Liver (tissue), 9 donors: ENCODE measurements around the gene MCTP1. TPM values are rescaled to one million over a fixed set of nuclear protein-coding genes. Genes with fewer than 3 reads are reported as not detected.

Experiments
- DNase-seq: peaks from one replicate; pipeline ENCODE4 v3.0.0-alpha.2; 2017; ENCODE audit warnings: low spot score
- H3K27ac ChIP-seq, 2 donors: one replicate each; pipeline ENCODE4 v1.7.0; 2013; ENCODE audit warnings: inconsistent platforms in 2 of 2, low read length in 2 of 2, control low read depth in 1 of 2, low read depth in 1 of 2, mild to moderate bottlenecking in 1 of 2
- H3K27me3 ChIP-seq, 4 donors: one replicate each; pipeline versions ENCODE4 v1.6.1 to v1.7.0; 2013; ENCODE audit warnings: low read length in 3 of 4, inconsistent platforms in 1 of 4, mild to moderate bottlenecking in 1 of 4, moderate library complexity in 1 of 4; ENCODE audit not compliant: control insufficient read depth in 4 of 4, insufficient read depth in 4 of 4
- H3K36me3 ChIP-seq, 4 donors: one replicate each; pipeline versions ENCODE4 v1.6.1 to v1.7.0; 2013; ENCODE audit warnings: low read length in 3 of 4, mild to moderate bottlenecking in 3 of 4, low read depth in 1 of 4, moderate library complexity in 1 of 4; ENCODE audit not compliant: control insufficient read depth in 4 of 4, insufficient read depth in 3 of 4
- H3K4me1 ChIP-seq, 4 donors: one replicate each; pipeline versions ENCODE4 v1.6.1 to v1.7.0; 2013; ENCODE audit warnings: low read length in 3 of 4, mild to moderate bottlenecking in 3 of 4, moderate library complexity in 1 of 4; ENCODE audit not compliant: control insufficient read depth in 4 of 4, insufficient read depth in 4 of 4
- H3K4me3 ChIP-seq, 3 donors: one replicate each; pipeline versions ENCODE4 v1.6.1 to v1.7.0; 2013; ENCODE audit warnings: low read length in 3 of 3, control low read depth in 1 of 3, low read depth in 1 of 3, mild to moderate bottlenecking in 1 of 3
- H3K9ac ChIP-seq, 2 donors: one replicate each; pipeline ENCODE4 v1.7.0; 2013; ENCODE audit warnings: low read length in 2 of 2, mild to moderate bottlenecking in 2 of 2, moderate library complexity in 2 of 2, control low read depth in 1 of 2, low read depth in 1 of 2
- H3K9me3 ChIP-seq, 4 donors: one replicate each; pipeline versions ENCODE4 v1.6.1 to v1.7.0; 2013; ENCODE audit warnings: low read length in 3 of 4; ENCODE audit not compliant: control insufficient read depth in 4 of 4
- ATF3 ChIP-seq: IDR thresholded peaks from 2 replicates; pipeline ENCODE4 v1.6.1; 2016; ENCODE audit warnings: antibody characterized with exemption
- EGR1 ChIP-seq, 2 donors: IDR thresholded peaks; 2 replicates each; pipeline ENCODE4 v1.6.1; 2016 to 2018; ENCODE audit warnings: antibody characterized with exemption in 2 of 2, low read depth in 2 of 2
- FOXA1 ChIP-seq: IDR thresholded peaks from 2 replicates; pipeline ENCODE4 v1.6.1; 2016; ENCODE audit warnings: antibody characterized with exemption
- FOXA2 ChIP-seq: IDR thresholded peaks from 2 replicates; pipeline ENCODE4 v1.6.1; 2016; ENCODE audit warnings: antibody characterized with exemption
- HNF4A ChIP-seq, 2 donors: conservative IDR thresholded peaks; 2 replicates each; pipeline ENCODE4 v1.6.1; 2016; ENCODE audit warnings: antibody characterized with exemption in 2 of 2, mild to moderate bottlenecking in 2 of 2
- HNF4G ChIP-seq: IDR thresholded peaks from 2 replicates; pipeline ENCODE4 v1.6.1; 2016; ENCODE audit warnings: antibody characterized with exemption
- JUND ChIP-seq, 2 donors: IDR thresholded peaks; 2 replicates each; pipeline ENCODE4 v1.6.1; 2016; ENCODE audit warnings: antibody characterized with exemption in 2 of 2
- MAX ChIP-seq: IDR thresholded peaks from 2 replicates; pipeline ENCODE4 v1.6.1; 2016; ENCODE audit warnings: antibody characterized with exemption
- NR2F2 ChIP-seq: IDR thresholded peaks from 2 replicates; pipeline ENCODE4 v1.6.1; 2016; ENCODE audit warnings: antibody characterized with exemption
- RAD21 ChIP-seq, 2 donors: IDR thresholded peaks; 2 replicates each; pipeline ENCODE4 v1.6.1; 2016; ENCODE audit warnings: antibody characterized with exemption in 2 of 2, mild to moderate bottlenecking in 2 of 2
- REST ChIP-seq: IDR thresholded peaks from 2 replicates; pipeline ENCODE4 v1.6.1; 2016; ENCODE audit warnings: antibody characterized with exemption, mild to moderate bottlenecking
- RXRA ChIP-seq, 2 donors: IDR thresholded peaks; 2 replicates each; pipeline ENCODE4 v1.6.1; 2017 to 2018; ENCODE audit warnings: antibody characterized with exemption in 2 of 2, mild to moderate bottlenecking in 1 of 2
- SP1 ChIP-seq: IDR thresholded peaks from 2 replicates; pipeline ENCODE4 v1.6.1; 2018; ENCODE audit warnings: antibody characterized with exemption, mild to moderate bottlenecking
- TAF1 ChIP-seq: conservative IDR thresholded peaks from 2 replicates; pipeline ENCODE4 v1.6.1; 2016; ENCODE audit warnings: antibody characterized with exemption, mild to moderate bottlenecking
- YY1 ChIP-seq: IDR thresholded peaks from 2 replicates; pipeline ENCODE4 v1.6.1; 2016; ENCODE audit warnings: antibody characterized with exemption, mild to moderate bottlenecking
- ZBTB33 ChIP-seq: IDR thresholded peaks from 2 replicates; pipeline ENCODE4 v1.6.1; 2016; ENCODE audit warnings: antibody characterized with exemption
- WGBS: extraction: QIAGEN DNeasy Blood & Tissue Kit; methylation state at CpG from one replicate; pipeline ENCODE4 v1.1.7; 2013; 5-methylcytosine and 5-hydroxymethylcytosine counted together
- polyA plus RNA-seq, 2 donors: library from polyadenylated mRNA; stranded (reverse) in 1 of 2; unstranded in 1 of 2; fragments of 200-250 nt in 1 of 2; fragments of >200 nt in 1 of 2; fragmentation: Nextera tagmentation in 1 of 2; extraction: Ambion mirVana in 1 of 2; gene quantifications; one replicate each; pipeline versions ENCODE4 v1.2.1 to v1.2.3, GENCODE V29; 2013 to 2015
- total RNA-seq, 2 donors: library from RNA; depleted of rRNA; stranded (reverse); fragments of >200 nt; gene quantifications; one replicate each; pipeline ENCODE4 v1.2.3, GENCODE V29; 2014
- donor health status: healthy.
- donor health status: healthy.
- donor health status: healthy.
- donor health status: healthy.
- donor health status: healthy.

The MCTP1 gene
- total and polyA plus RNA-seq, 4 donors: 0.67 to 7.6 (median 4.3) TPM

GRCh38 chr5:94700592-94700991 is 584.3 kb downstream of the MCTP1 start:
- H3K36me3 ChIP-seq: no peaks in the 10 kb centered on the region
- H3K27me3 ChIP-seq: no peaks in the 10 kb centered on the region
- no peak overlapping the region for H3K27ac ChIP-seq
- DNase-seq: no peak
- H3K4me3 ChIP-seq: no peak overlapping the region
- no peak overlapping the region for H3K9ac ChIP-seq
- no peaks in the 10 kb centered on the region for H3K9me3 ChIP-seq
- no peaks in the 10 kb centered on the region for H3K4me1 ChIP-seq
- WGBS: 89% methylated on average over 1 of the region's 1 CpG
- TF ChIP-seq NR2F2 (no peak), FOXA1 (no peak), HNF4G (no peak), JUND (IDR thresholded peaks at IDR 0.05) (no peak), REST (no peak), TAF1 (no peak), RAD21 (IDR thresholded peaks at IDR 0.05) (no peak), YY1 (no peak), FOXA2 (no peak), RXRA (IDR thresholded peaks at IDR 0.05) (no peak), ZBTB33 (no peak), MAX (no peak), HNF4A (conservative IDR thresholded peaks at IDR 0.05) (no peak), EGR1 (IDR thresholded peaks at IDR 0.05; ENCODE audit: low read depth in 2 of 2) (no peak), SP1 (no peak)

GRCh38 chr5:94699562-94699961 is 585.3 kb downstream of the MCTP1 start:
- WGBS: 92% methylated on average over 2 of the region's 2 CpGs

More at GRCh38 chr5:94699562-94699961, 585.3 kb downstream of the MCTP1 start:
- TF ChIP-seq REST: no peak
- no peak for TF ChIP-seq NR2F2
- no peak for TF ChIP-seq FOXA1
- TF ChIP-seq YY1: no peak
- no peak for TF ChIP-seq FOXA2
- TF ChIP-seq JUND (IDR thresholded peaks at IDR 0.05): no peak
- TF ChIP-seq RAD21 (IDR thresholded peaks at IDR 0.05): no peak
- TF ChIP-seq EGR1 (IDR thresholded peaks at IDR 0.05; ENCODE audit: low read depth in 2 of 2): no peak
- no peak for TF ChIP-seq ATF3
- TF ChIP-seq SP1: no peak
- TF ChIP-seq RXRA (IDR thresholded peaks at IDR 0.05): no peak
- TF ChIP-seq ZBTB33: no peak
- Histone ChIP-seq H3K27ac (no peak overlapping the region), H3K4me1 (no peaks in the 10 kb centered on the region), H3K27me3 (no peaks in the 10 kb centered on the region), H3K4me3 (no peak overlapping the region), H3K9me3 (no peaks in the 10 kb centered on the region), H3K36me3 (peaks cover 0 to 6% (median 3%) of the 10 kb centered on the region in 4 donors), H3K9ac (no peak overlapping the region)
- no peak for DNase-seq
